Embryonic facial prominence (tissue), 1 donor: ENCODE measurements around the gene GJA4.
"Not testable (repeated sequence)": the region's sequence is repeated elsewhere in the genome, so short reads cannot be mapped to it uniquely, and the experiment has no call there.

Source experiments
- DNase-seq: peaks from one replicate; pipeline ENCODE4 v3.0.0-alpha.2; 2016; ENCODE audit errors: extremely low spot score

Gene GJA4

GRCh38 chr1:34770891-34771504 lies 21.8 kb upstream of the GJA4 start:
- no peak for DNase-seq

DNA sequence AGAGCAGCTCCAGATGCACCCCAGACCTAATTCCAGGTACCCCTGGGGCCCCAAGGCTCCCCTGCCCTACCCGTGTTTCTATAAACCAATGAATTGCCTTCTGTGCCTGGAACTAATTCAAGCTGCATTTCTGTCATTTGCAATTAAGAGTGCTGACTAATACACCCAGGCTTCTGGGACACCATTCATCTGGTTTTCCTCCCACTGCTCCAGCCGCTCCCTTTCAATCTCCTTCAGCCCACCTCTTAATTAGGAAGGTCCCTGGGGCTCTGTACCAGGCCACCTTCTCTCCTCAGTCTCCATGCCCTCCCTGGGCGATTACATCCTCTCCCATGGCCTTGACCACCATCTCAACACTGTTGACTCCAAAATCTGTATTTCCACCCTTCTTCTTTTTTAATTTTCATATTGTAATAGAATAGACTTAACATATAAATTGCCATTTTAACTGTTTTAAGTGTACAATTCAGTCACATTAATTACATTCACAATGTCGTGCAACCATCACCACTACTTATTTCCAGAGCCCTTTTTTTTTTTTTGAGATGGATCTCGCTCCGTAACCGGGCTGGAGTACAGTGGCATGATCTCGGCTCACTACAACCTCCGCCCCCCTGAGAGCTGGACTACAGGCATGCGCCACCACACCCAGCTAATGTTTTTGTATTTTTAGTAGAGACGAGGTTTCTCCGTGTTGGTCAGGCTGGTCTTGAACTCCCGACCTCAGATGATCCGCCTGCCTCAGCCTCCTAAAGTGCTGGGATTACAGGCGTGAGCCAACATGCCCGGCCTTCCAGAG lies 21.0 kb upstream of the GJA4 start:
- no peak for DNase-seq

- not testable (repeated sequence) for DNase-seq
Measured at GRCh38 chr1:34773114-34773513, 19.7 kb upstream of the GJA4 start.

DNA sequence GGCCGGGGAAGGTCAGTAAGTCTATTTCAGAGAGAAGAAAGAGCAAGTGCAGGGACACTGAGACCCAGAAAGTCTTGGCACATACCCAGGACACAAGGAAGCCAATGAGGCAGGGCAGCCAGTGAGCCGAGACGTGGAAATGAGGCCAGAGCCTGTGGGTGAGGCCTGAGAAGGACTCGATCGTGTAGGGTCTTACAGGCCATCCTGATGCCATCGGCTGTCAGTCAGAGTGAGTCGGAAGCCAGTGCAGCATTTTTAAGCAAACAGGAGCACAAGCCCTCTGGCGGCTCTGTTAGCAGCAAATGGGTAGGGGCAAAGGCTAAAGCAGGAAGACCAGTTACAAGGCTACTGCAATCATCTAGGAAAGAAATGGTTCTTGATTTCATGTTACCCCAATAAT lies 17.8 kb upstream of the GJA4 start:
- no peak for DNase-seq

DNA sequence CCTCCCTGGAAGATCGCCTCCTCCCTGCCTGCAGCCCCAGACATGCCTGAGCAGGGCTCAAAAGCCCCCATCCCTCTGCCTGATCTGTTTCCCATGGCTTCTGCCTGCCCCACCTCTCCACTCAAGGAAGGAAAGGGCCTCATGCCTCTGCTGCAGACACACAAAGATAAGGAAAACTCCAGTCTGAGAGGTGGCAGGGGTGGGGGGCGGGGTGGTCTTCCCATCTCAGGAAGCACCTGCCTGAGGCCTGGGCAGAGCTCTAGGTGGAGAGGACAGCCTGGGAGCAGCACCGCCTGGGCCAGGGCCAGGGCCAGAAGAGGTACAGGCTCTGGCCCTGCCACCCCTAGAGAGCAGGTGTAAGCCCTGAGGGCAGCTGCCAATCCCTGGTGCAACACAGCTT lies 15.9 kb upstream of the GJA4 start:
- DNase-seq: no peak

DNA sequence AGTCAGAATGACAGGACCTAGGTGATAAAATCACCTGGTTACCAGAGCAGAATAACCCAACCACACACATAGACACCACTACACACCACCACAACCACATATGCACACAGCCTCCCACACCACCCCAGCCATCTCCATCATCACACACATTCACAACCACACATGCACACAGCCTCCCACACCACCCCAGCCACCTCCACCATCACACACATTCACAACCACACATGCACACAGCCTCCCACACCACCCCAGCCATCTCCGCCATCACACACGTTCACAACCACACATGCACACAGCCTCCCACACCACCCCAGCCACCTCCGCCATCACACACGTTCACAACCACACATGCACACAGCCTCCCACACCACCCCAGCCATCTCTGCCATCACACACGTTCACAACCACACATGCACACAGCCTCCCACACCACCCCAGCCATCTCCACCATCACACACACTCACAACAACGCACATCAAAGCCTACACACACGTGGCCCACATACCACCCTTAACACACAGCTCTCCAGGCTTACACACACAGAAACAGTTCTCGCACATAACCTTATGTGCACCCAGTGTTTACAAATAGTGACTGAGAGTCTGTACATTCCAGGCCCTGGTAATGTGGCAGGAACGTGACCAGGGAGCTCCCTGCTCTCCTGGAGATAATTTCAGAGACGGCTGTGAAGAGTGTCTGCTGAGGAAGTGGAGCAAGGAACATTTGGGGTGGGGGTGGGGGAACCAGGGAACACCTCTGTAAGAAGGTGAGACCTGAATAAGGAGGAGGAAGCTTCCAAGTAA lies 15.1 kb upstream of the GJA4 start:
- DNase-seq: no peak

DNA sequence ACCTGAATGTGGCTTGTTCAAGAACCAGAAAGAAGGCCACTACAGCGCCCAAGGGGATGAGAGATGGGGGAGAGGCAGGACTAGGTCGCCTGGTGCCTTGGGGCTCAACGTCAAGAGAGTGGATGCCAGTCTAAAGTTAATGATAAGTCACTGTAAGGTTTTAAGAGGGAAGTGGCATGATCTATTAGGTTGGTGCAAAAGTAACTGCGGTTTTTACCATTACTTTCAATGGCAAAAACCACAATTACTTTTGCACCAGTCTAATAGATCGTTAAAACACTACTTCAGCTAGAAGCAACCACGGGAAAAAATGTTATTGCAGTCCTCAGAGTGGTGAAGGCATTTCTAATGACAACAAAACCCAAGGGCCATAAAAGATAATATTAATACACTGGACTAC lies 14.4 kb upstream of the GJA4 start:
- DNase-seq: no peak

GRCh38 chr1:34779005-34779404 lies 13.8 kb upstream of the GJA4 start:
- DNase-seq: no peak

DNA sequence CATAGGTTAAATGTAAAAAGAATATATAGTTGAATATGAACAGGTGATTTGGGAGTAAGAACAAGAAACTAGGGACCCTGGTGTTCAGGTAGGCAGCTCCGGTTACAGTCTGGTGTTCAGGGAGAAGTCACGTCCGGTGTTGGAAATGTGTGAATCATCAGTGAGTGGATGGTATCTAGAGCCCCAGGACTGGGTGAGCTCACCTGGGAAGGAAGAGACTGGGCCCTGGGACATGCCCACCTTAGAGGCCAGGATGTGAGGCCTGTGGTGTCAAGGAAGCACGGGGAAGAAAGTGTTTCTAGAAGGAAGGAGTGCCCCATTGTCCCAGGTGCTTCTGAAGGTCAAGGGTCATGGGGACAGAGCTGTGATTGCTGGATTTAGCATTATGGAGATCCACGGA lies 13.3 kb upstream of the GJA4 start:
- no peak for DNase-seq

- DNase-seq: no peak
Measured at GRCh38 chr1:34779962-34780361, 12.8 kb upstream of the GJA4 start.

DNA sequence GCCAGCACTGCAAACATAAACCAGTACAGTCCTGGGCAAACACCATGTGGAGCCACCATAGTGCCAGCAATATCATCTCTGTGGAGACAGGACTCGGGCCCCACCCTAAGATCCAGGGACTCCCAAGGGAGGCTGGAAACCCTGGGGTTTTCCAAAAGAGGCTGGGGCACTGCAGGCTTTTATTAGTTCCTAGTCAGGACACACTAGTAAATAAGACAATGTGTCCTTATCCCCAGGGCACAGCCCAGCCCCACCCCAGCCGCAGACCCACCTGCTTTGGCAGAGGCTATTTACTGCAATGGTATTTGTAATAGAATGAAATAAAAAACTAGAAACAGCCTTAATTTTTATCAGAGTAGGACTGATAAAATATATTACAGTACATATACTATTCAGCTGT lies 12.3 kb upstream of the GJA4 start:
- no peak for DNase-seq

DNA sequence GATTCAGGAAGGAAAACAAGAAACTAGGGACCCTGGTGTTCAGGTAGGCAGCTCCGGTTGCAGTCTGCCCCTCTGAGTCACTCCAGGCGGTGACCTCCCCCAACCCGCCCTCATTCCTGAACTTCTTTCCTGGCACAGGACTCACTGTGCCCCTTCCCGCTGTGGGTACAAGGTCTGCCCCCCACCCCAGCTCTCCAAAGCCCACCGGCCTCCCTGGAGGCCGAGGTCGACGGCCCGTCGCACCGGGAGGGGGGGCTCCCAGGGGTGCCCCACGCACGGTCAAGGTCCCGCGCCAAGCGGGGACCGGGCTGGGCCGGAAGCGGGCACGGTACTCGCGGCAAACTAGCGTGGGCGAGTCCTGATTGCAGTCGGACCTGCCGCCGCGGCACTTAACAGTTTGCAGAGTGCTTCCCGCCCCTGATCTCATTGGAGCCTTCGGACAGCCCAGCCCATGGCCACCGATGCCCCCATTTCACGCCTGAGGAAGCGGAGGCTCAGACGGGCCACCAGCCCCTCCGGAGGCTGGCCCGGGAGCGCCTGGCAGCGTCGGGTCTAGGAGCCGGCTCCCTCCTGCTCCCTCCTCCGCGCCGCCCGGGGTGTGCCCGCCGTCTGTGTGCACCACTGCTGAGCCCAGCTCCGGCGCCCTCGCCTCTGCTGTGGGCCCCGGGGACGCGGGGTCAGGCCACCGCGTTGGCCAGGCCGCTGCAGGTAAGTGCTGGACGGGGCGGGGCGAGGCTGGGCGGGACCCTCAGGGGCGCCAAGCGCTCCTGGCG lies 11.5 kb upstream of the GJA4 start, which contains the start of gene GJB3:
Gene GJB3 (plus strand): TSS at position 144 of the 773 bp plus-strand sequence. CDS start 3,549 bp downstream, outside the sequence.
- DNase-seq: no peak

DNA sequence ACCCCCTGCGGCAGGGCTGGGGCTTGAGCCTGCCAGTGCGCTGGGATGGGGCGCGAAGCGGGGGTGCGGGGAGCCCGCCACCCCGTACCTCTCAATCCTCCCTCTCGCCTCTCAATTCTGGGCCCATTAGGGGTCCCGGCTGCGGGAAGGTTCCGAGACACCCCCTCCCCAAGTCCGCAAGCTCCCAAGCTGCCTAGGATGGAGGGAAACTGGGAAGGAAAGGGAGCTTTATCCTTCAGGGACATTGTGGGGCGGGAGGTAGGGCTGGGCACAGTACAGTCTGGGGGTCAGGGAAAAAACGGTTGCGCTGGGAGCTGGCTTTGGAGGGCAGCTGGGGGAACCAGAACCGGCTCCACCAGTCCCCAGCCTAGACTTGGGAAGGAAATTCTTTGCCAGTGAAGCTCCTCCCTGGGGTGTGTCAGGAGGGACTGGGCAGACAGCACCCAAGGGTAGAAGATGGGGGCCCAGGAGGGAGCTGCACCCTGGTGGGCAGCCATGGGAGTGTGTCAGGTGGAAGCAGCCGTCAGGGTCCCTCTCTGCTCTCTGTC lies 10.9 kb upstream of the GJA4 start:
- DNase-seq: no peak

DNA sequence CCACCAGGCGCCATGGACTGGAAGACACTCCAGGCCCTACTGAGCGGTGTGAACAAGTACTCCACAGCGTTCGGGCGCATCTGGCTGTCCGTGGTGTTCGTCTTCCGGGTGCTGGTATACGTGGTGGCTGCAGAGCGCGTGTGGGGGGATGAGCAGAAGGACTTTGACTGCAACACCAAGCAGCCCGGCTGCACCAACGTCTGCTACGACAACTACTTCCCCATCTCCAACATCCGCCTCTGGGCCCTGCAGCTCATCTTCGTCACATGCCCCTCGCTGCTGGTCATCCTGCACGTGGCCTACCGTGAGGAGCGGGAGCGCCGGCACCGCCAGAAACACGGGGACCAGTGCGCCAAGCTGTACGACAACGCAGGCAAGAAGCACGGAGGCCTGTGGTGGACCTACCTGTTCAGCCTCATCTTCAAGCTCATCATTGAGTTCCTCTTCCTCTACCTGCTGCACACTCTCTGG lies 8.0 kb upstream of the GJA4 start:
- DNase-seq: no peak

- DNase-seq: no peak
Measured at GRCh38 chr1:34785231-34785874, 7.4 kb upstream of the GJA4 start.

DNA sequence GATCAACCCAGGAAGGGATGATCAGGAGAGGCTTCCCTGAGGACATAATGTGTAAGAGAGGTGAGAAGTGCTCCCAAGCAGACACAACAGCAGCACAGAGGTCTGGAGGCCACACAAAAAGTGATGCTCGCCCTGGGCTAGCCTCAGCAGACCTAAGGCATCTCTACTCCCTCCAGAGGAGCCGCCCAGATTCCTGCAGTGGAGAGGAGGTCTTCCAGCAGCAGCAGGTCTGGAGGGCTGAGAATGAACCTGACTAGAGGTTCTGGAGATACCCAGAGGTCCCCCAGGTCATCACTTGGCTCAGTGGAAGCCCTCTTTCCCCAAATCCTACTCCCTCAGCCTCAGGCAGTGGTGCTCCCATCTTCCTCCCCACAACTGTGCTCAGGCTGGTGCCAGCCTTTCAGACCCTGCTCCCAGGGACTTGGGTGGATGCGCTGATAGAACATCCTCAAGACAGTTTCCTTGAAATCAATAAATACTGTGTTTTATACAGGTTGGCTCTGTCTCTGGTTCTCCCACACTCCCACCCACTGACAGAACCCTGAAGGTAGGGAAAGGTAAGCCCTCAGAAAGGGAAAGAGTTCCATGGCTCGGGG lies 6.8 kb upstream of the GJA4 start:
- no peak for DNase-seq

DNA sequence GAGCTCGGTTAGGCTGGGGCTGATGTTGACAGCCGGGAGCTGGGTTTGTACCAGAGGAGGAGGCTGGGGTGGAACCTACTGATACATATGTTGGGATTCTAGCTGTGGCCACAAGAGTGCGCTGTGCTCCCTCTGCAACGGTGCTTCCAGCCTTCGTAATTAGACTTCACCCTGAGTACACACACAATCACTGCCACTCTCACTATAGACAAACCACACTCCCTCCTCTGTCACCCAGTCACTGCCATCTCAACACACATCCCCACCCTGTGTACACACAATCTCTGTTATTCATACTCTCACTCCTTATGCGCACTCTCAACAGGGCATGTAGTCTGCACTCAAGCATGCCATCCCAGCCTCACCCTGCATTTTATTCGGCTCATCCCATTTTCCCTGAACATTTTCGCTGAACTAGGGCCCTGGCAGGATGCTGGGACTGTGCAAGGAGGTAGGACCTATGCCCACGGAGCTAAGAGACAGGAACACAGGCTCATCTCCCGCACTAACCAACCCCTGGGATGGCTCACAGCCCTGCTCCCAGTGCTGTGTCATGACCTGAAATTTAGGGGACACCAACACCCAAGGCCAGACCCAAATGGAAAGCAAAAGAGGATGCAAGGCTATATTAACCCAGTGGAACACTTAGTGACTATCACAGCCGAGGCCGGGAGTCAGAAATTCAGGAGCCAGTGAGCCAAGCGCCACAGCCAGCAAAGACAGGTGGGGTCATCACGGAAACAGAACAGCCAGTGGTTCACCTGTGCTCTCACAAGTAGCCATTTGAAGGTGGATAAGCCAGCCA lies 6.1 kb upstream of the GJA4 start:
- DNase-seq: peak; percentile 46

DNA sequence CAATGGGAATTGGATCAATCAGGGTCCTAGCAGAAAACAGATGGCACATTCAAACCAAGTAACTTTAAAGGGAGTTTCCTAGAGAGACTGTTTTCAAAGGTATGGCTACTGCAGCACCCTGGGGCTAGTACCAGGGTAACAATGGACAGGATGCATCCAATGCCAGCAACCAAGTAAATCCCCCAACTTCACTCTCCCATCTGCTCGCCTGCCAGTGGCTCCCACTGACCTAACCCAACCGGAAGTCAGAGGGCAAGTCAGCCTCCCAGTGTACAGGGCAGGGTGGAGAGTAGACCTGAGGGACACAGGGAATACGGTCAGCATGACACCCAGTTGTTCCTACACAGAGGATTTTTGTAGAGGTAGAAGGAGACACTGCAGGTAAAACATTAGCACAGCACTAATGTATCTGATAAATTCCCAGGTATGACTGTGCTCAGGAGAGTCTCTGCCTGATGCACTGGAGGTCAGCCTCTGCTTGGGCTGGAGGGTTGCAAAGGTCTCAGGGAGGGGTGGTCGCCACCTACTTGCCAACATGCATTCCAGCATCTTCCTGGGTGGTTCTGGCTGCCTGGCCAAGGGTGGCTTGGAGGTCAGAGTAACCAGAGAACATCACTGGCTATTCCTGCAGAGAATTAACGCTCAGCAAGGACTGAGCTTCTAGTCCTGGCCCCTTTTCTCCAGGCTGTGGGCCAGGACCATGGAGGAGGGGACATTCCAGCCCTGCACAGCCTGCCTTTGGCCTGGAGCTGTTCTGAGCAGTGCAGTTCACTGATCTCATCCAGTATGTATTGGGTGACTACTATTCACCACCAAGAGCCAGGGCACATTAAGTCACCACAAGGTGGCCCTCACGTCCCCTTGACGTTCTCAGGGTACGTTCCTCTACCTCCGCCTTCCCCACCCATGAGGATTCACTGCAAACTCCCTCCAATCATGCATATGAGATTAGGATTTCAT lies 5.1 kb upstream of the GJA4 start:
- no peak for DNase-seq
